A549 (cell line): ENCODE results near the gene NR2C2AP.

Experiments
- BHLHE40 ChIP-seq: IDR thresholded peaks from 2 replicates; pipeline ENCODE4 v1.6.1; 2012; ENCODE audit warnings: low read depth, low read length, inconsistent platforms
- CBX2 ChIP-seq: fragments of 200-600 bp; sonication (generic); IDR thresholded peaks from 2 replicates; pipeline ENCODE4 v1.6.1; 2016; ENCODE audit warnings: low read depth, mild to moderate bottlenecking, borderline replicate concordance
- CBX8 ChIP-seq: fragments of 200-600 bp; sonication (generic); IDR thresholded peaks from 2 replicates; pipeline ENCODE4 v1.6.1; 2016
- CTCF ChIP-seq: fragments of >200 bp; sonication (Bioruptor Twin); formaldehyde crosslinking; IDR thresholded peaks from 3 replicates; pipeline ENCODE4 v1.5.1; 2016
- E2F6 ChIP-seq: IDR thresholded peaks from 2 replicates; pipeline ENCODE4 v1.6.1; 2012; ENCODE audit warnings: low read depth, borderline replicate concordance
- GATA3 ChIP-seq: IDR thresholded peaks from 2 replicates; pipeline ENCODE4 v1.6.1; 2012; ENCODE audit warnings: borderline replicate concordance
- RCOR1 ChIP-seq: fragments of 150-350 bp; IDR thresholded peaks from 2 replicates; pipeline ENCODE4 v1.6.1; 2014; ENCODE audit warnings: antibody characterized with exemption, low read length, low read depth
- USF2 ChIP-seq: fragments of 450-650 bp; IDR thresholded peaks from 2 replicates; pipeline ENCODE4 v1.6.1; 2014; ENCODE audit warnings: antibody characterized with exemption

- TF ChIP-seq CTCF (no peak), USF2 (no peak), E2F6 (no peak), CBX2 (no peak), RCOR1 (no peak), BHLHE40 (no peak), GATA3 (no peak), CBX8 (no peak)
Measured at GRCh38 chr19:19192910-19193423, 10.2 kb downstream of the NR2C2AP start.
